Activated naive CD8-positive, alpha-beta T cell treated with anti-CD3 and anti-CD28 coated beads, Interleukin-2, amount 50 U/mL, for 16 hours (primary cell): ENCODE results near the gene MT1X.
"Not testable (repeated sequence)": the region's sequence is repeated elsewhere in the genome, so short reads cannot be mapped to it uniquely, and the experiment has no call there.

Experiments used
- DNase-seq: peaks from one replicate; pipeline ENCODE4 v3.0.0-alpha.2; 2020; ENCODE audit warnings: low read depth, low spot score

The MT1X gene

GRCh38 chr16:56653218-56653617, 29.1 kb upstream of the MT1X start:
- no peak for DNase-seq

- peak; percentile 33 for DNase-seq
Measured at GRCh38 chr16:56657555-56658326, 24.5 kb upstream of the MT1X start, which contains the start of gene MT1F. Gene MT1F (plus strand): TSS chr16:56657959. CDS start chr16:56658059, 100 bp downstream.

- DNase-seq, result no peak
Measured at GRCh38 chr16:56658327-56658875, 23.9 kb upstream of the MT1X start.

- DNase-seq, result no peak
Measured at GRCh38 chr16:56662357-56663354, 19.6 kb upstream of the MT1X start.

GRCh38 chr16:56664506-56664905, 17.8 kb upstream of the MT1X start:
- no peak for DNase-seq

GRCh38 chr16:56665286-56666261, 16.7 kb upstream of the MT1X start:
- DNase-seq, result not testable (repeated sequence)

- DNase-seq, result no peak
Measured at GRCh38 chr16:56667581-56668571, 14.4 kb upstream of the MT1X start, which contains the start of gene MT1G. Gene MT1G (minus strand): TSS chr16:56668065. CDS start chr16:56667993, 72 bp downstream.

- DNase-seq, result no peak
Measured at GRCh38 chr16:56669005-56669839, 13.0 kb upstream of the MT1X start, which contains the start of gene MT1H. Gene MT1H (plus strand): TSS chr16:56669814. CDS start chr16:56669885, 71 bp downstream.

GRCh38 chr16:56669840-56670619, 12.2 kb upstream of the MT1X start:
- DNase-seq, result no peak

GRCh38 chr16:56670620-56670934, 11.7 kb upstream of the MT1X start:
- DNase-seq, result no peak

GRCh38 chr16:56671691-56672090, 10.6 kb upstream of the MT1X start:
- not testable (repeated sequence) for DNase-seq

GRCh38 chr16:56672171-56672570, 10.1 kb upstream of the MT1X start:
- DNase-seq, result not testable (repeated sequence)

GRCh38 chr16:56672761-56673536, 9.3 kb upstream of the MT1X start:
- no peak for DNase-seq

GRCh38 chr16:56673921-56674320, 8.3 kb upstream of the MT1X start:
- no peak for DNase-seq

GRCh38 chr16:56674570-56674969, 7.7 kb upstream of the MT1X start:
- not testable (repeated sequence) for DNase-seq

GRCh38 chr16:56675685-56676210, 6.5 kb upstream of the MT1X start:
- DNase-seq, result no peak

- no peak for DNase-seq
Measured at GRCh38 chr16:56677474-56677873, 4.8 kb upstream of the MT1X start.
